ENCODE measurements around the gene PSMA3. TPM values are rescaled to one million over a fixed set of nuclear protein-coding genes. Genes with fewer than 3 reads are reported as not detected.

The PSMA3 gene
- 78.8 and 83.8 TPM in 2 replicates for total RNA-seq

DNA sequence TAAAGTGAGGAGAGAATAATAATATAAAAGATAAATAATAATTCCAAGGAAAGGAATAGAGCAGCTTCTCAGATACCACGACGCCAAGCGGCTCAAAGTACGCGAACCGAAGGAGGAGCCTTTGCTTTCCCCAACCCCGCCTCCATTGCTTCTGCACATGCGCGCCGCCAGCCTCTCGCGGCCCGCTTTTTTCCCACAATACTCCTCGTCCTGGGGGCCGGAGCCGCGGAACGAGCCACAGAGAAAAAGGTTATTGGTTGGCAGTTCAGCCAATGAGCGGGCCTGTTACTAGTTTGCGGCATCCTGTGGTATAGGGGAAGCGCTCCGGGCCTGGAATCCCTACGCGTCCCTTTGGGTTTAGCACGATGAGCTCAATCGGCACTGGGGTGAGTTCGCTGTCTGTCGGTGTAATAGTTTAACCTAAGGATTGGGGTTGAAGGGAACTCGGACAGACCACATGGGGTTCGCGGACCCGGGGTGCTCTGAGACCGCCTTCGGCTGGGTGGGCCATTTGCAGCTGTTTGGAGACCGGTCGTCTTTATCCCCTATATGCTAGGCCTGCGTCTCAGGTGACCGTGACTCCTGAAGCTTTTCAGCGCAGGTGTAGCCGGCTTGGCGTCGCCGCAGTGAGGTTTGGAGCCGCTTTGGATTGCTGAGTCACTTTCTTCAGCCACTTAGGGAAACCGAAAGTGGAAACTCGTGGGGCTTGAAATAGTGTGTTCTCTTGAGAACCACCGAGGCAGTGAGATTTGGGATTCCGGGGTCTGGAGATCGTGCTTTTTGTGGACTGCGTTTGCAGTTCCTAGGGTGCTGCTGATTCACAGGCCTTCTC, at the start of gene PSMA3:
Gene PSMA3 (plus strand): TSS at position 288 of the 832 bp plus-strand sequence. CDS start 78 bp downstream, at position 366.

DNA sequence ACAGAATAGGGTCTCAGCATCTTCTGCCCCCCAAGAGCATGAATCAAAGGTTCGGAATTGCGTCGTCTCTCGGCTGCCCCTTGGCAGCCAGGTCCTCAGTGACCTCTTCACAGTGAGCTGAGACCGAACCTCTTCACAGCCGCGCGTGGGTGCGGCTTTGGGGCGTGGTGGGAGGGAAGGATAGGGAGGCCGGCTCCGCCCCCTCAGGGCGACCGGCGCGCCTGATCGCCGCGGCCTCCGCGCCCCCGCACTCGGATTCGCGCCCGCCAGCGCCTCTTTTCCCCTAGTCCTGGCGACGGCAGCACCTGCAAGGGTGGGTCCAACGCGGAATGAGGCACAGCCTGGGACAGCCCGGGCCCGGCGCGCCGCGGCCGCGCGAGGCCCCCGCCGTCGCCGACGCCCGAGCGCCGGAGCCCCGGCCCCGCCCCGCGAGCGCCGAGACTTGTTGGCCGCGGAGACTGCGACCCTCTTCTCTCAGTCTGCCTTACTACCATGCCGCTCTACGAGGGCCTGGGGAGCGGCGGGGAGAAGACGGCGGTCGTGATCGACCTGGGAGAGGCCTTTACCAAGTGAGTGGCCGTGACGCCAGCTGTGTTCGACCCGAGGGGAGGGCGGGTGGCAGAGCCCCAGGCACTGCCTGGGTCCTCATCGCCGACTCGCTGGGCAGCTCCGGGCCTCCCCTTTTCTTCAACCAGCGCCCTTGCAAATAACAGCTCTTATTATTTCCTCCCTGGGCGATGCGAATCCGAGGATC, 44.7 kb upstream of the PSMA3 start, which contains the start of gene ACTR10:
Gene ACTR10 (plus strand): TSS at position 424 of the 754 bp plus-strand sequence. CDS start 69 bp downstream, at position 493.

DNA sequence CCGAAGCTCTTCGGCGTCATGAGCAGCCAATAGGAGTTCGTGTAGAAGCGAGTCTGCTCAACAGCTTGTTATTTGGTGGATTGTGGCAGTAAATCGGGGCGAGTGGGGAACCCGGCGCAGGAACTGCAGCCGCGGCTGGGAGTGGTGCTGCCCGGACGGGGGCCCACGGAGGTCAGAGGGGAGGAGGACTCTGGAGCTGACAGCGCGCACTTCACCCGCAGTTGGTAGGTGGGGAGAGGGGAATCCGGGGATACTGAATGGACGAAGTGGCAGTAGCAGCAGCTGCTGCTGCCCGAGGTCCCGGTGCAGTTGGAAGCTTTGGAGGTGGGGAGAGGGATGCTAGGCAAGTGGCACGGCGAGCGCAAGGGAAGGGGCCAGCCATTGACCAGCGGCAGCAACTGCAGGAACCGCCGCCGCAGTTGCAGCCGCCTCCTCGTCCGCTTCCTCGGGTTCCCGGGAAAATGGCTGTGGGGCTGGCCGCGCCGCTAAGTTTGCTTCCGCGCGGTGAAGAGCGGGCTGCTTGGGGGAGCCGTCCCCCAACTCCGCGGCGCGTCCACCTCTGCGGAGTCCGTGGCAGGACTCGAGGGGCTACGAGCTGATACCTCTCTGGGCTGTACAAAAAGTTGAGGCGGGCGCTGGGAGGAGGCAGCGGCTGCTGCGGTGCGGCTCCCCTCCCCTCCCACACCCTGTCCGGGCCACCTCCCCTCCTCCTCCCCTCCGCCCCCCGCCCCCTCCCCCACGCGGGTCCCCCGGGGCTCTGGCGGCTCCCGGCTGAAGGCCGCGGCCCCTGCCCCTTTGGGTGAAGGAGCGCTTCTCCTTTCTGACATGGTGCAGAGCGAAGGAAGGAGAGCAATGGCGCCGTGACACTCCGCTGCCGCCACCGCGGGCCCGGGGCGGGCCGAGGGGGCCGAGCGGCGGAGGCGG, 54.1 kb downstream of the PSMA3 start, which contains the start of gene ARID4A:
Gene ARID4A (plus strand): TSS at position 79 of the 924 bp plus-strand sequence. CDS start 1,300 bp downstream, outside the sequence.

Other genes starting within 250 kb of the PSMA3 start
- gene ARMH4, start 92.6 kb upstream of the PSMA3 start, total RNA-seq: 1.00 and 4.0 TPM in 2 replicates
- gene ACTR10, start 44.7 kb upstream of the PSMA3 start, total RNA-seq: 40.7 and 50.8 TPM in 2 replicates
- gene ARID4A, start 53.7 kb downstream of the PSMA3 start, total RNA-seq: 7.0 and 8.2 TPM in 2 replicates
- not detected in 2 replicates for gene TOMM20L, start 151.1 kb downstream of the PSMA3 start, total RNA-seq
- gene TIMM9, start 182.7 kb downstream of the PSMA3 start, total RNA-seq: 17.8 and 19.4 TPM in 2 replicates
- gene KIAA0586, start 182.9 kb downstream of the PSMA3 start, total RNA-seq: 10.7 and 11.5 TPM in 2 replicates

Data from smooth muscle cell of bladder (primary cell).